Spleen (tissue), 11 donors: ENCODE data around the gene RPS6KA2. TPM values are rescaled to one million over a fixed set of nuclear protein-coding genes. Genes with fewer than 3 reads are reported as not detected.

Source experiments
- DNase-seq: peaks from one replicate; pipeline ENCODE4 v3.0.0-alpha.2; 2020
- H3K27ac ChIP-seq, 8 donors: fragments of 200-600 bp; sonication (generic) in 7 of 8; 1 replicate in 4 of 8; 2 replicates in 4 of 8; pipeline versions ENCODE4 v1.5.0 to v1.8.0; 2016 to 2021; ENCODE audit warnings: inconsistent platforms in 4 of 8, mild to moderate bottlenecking in 4 of 8, moderate library complexity in 1 of 8
- H3K27me3 ChIP-seq, 7 donors: fragments of 200-600 bp; sonication (generic) in 6 of 7; replicated peaks in 1 of 7; 1 replicate in 4 of 7; 2 replicates in 3 of 7; pipeline versions ENCODE4 v1.5.0 to v1.8.0; 2016 to 2021; ENCODE audit warnings: inconsistent platforms in 3 of 7, mild to moderate bottlenecking in 1 of 7
- H3K36me3 ChIP-seq, 6 donors: fragments of 200-600 bp; sonication (generic) in 5 of 6; 1 replicate in 4 of 6; 2 replicates in 2 of 6; pipeline versions ENCODE4 v1.5.0 to v1.8.0; 2016 to 2021; ENCODE audit warnings: inconsistent platforms in 2 of 6
- H3K4me1 ChIP-seq, 6 donors: fragments of 200-600 bp; sonication (generic) in 5 of 6; 1 replicate in 3 of 6; 2 replicates in 3 of 6; pipeline versions ENCODE4 v1.5.0 to v1.8.0; 2016 to 2021; ENCODE audit warnings: inconsistent platforms in 3 of 6
- H3K4me3 ChIP-seq, 8 donors: fragments of 200-600 bp; sonication (generic) in 7 of 8; 1 replicate in 4 of 8; 2 replicates in 4 of 8; pipeline versions ENCODE4 v1.5.0 to v1.8.0; 2016 to 2021; ENCODE audit warnings: inconsistent platforms in 4 of 8, mild to moderate bottlenecking in 4 of 8, moderate library complexity in 2 of 8
- H3K9me3 ChIP-seq, 8 donors: fragments of 200-600 bp; sonication (generic) in 7 of 8; 1 replicate in 4 of 8; 2 replicates in 4 of 8; pipeline versions ENCODE4 v1.5.0 to v1.8.0; 2016 to 2021; ENCODE audit warnings: inconsistent platforms in 4 of 8
- CTCF ChIP-seq, 11 experiments: fragments of 200-600 bp in 7 of 11; fragments of 450-650 bp in 4 of 11; sonication (generic) in 4 of 11; IDR thresholded peaks in 8 of 11; conservative IDR thresholded peaks in 3 of 11; 1 replicate in 7 of 11; 2 replicates in 4 of 11; pipeline versions ENCODE4 v1.4.0 to v1.8.0; 2016 to 2021; ENCODE audit warnings: antibody characterized with exemption in 11 of 11, inconsistent platforms in 4 of 11, mild to moderate bottlenecking in 1 of 11
- POLR2A ChIP-seq, 3 donors: fragments of 450-650 bp; IDR thresholded peaks; one replicate each; pipeline ENCODE4 v1.5.1; 2017; ENCODE audit warnings: antibody characterized with exemption in 3 of 3, mild to moderate bottlenecking in 1 of 3
- POLR2AphosphoS5 ChIP-seq, 3 donors: sonication (generic); formaldehyde crosslinking; IDR thresholded peaks; one replicate each; pipeline ENCODE4 v1.5.1; 2017; ENCODE audit warnings: antibody characterized with exemption in 3 of 3
- WGBS, 5 donors: extraction: QIAGEN DNeasy Blood & Tissue Kit in 3 of 5; methylation state at CpG; one replicate each; pipeline versions ENCODE4 v1.1.5 to v1.1.7; 2013 to 2018; 5-methylcytosine and 5-hydroxymethylcytosine counted together
- intact Hi-C: fragments of 100-400 bp; cut with DNase I; formaldehyde crosslinking; loops from one replicate; pipeline ENCODE4 v1.15.0; 2023; ENCODE audit warnings: low total_unique reads
- polyA plus RNA-seq, 3 donors: library from polyadenylated mRNA; stranded (reverse); fragments of 200-250 nt; gene quantifications; one replicate each; pipeline ENCODE4 v1.2.1, GENCODE V29; 2013
- total RNA-seq, 7 donors: library from RNA; depleted of rRNA in 3 of 7; stranded (reverse); fragments of >200 nt in 3 of 7; fragmentation: NEBNext Ultra II Directional in 4 of 7; extraction: Animal tissue kit (Norgen Biotek cat#: 25700) in 4 of 7; gene quantifications; one replicate each; pipeline versions ENCODE4 v1.1.0 to v1.2.1, GENCODE V29; 2016 to 2021
- donor health status: healthy with polysubstance abuse.
- donor health status: DM: no; HTN: no; CAD: no; lungs with moderate emphysema.
- donor health status: DM: no; HTN: no; CAD: no.
- donor health status: Bipolar disorder and iron deficiency.
- donor health status: healthy.
- donor health status: DM: no; HTN: no; CAD: no.
- donor health status: DM: yes; HTN: yes; CAD: no.

RPS6KA2 gene
- total and polyA plus RNA-seq, 10 donors: 7.6 to 123 (median 58.1) TPM

- H3K9me3 ChIP-seq: no peaks in the 10 kb centered on the region
- intact Hi-C loops: no loop called here
- peak overlapping the region in 1 of 8 donors; percentile 36 for H3K4me3 ChIP-seq
- H3K4me1 ChIP-seq: peaks cover 14 to 56% (median 44%) of the 10 kb centered on the region in 6 donors
- H3K27me3 ChIP-seq: no peaks in the 10 kb centered on the region
- DNase-seq: peak; percentile 81
- H3K27ac ChIP-seq: peak overlapping the region in 6 of 8 donors; percentile 14 to 79 (median 54)
- H3K36me3 ChIP-seq: no peaks in the 10 kb centered on the region
- TF ChIP-seq POLR2A (IDR thresholded peaks at IDR 0.05) (no peak), POLR2AphosphoS5 (IDR thresholded peaks at IDR 0.05) (no peak), CTCF (IDR thresholded peaks at IDR 0.05 in 8 of 11, conservative IDR thresholded peaks at IDR 0.05 in 3 of 11) (no peak)
- 41 to 55% (median 45%) methylated on average over 11 of the region's 11 CpGs for WGBS, 5 donors
Observed at GRCh38 chr6:166588691-166589336, 38.2 kb downstream of the RPS6KA2 start.

- Histone ChIP-seq H3K4me1 (peaks cover 14 to 58% (median 46%) of the 10 kb centered on the region in 6 donors), H3K4me3 (peak overlapping the region in 1 of 8 donors; percentile 36), H3K27ac (peak overlapping the region; percentile 27 to 79 (median 44)), H3K27me3 (no peaks in the 10 kb centered on the region), H3K9me3 (no peaks in the 10 kb centered on the region), H3K36me3 (no peaks in the 10 kb centered on the region)
- intact Hi-C loops: no loop called here
- WGBS, 5 donors: 24 to 34% (median 31%) methylated on average over 10 of the region's 10 CpGs
- TF ChIP-seq CTCF (IDR thresholded peaks at IDR 0.05 in 8 of 11, conservative IDR thresholded peaks at IDR 0.05 in 3 of 11) (no peak), POLR2AphosphoS5 (IDR thresholded peaks at IDR 0.05) (peak in 1 of 3 donors; percentile 34), POLR2A (IDR thresholded peaks at IDR 0.05) (no peak)
- peak; percentile 82 for DNase-seq
Observed at GRCh38 chr6:166587631-166588413, 39.2 kb downstream of the RPS6KA2 start.

GRCh38 chr6:166586424-166587156, 40.5 kb downstream of the RPS6KA2 start, which contains the start of gene RAMACL:
TSS of gene RAMACL (minus strand) at chr6:166586678. CDS start at chr6:166586477, 201 bp downstream.
- DNase-seq: peak; percentile 90
- no peaks in the 10 kb centered on the region for H3K9me3 ChIP-seq
- intact Hi-C loops: no loop called here
- no peak within 1 kb of the TSS for H3K4me3 ChIP-seq
- TF ChIP-seq CTCF (IDR thresholded peaks at IDR 0.05 in 8 of 11, conservative IDR thresholded peaks at IDR 0.05 in 3 of 11) (no peak), POLR2AphosphoS5 (IDR thresholded peaks at IDR 0.05) (no peak), POLR2A (IDR thresholded peaks at IDR 0.05) (no peak)
- H3K4me1 ChIP-seq: peaks cover 14 to 58% (median 46%) of the 10 kb centered on the region in 6 donors
- no peaks in the 10 kb centered on the region for H3K27me3 ChIP-seq
- 91 to 98% (median 96%) methylated on average over 9 of the region's 9 CpGs for WGBS, 5 donors
- H3K36me3 ChIP-seq: no peaks in the 10 kb centered on the region
- peak within 1 kb of the TSS in 7 of 8 donors; percentile 27 to 79 (median 47) for H3K27ac ChIP-seq
